ENCODE data around the gene KCNQ1. TPM values are rescaled to one million over a fixed set of nuclear protein-coding genes. Genes with fewer than 3 reads are reported as not detected.

Gene KCNQ1
- total RNA-seq, 1 donor from 2014 or later, result 6.4 TPM

GRCh38 chr11:2530131-2530854 is 85.5 kb downstream of the KCNQ1 start:
- peaks cover 1% of the 10 kb centered on the region for H3K27me3 Mint-ChIP-seq
- no peak for DNase-seq
- no peak overlapping the region for H3K4me3 Mint-ChIP-seq
- intact Hi-C loops (cut with micrococcal nuclease), result loop anchor here (5.0 to 10.0 kb wide), 2 partner anchors 88 to 225 kb away; partner anchors contain the start of genes C11orf21, TRPM5 and TSPAN32
- H3K4me1 Mint-ChIP-seq, result peaks cover 21% of the 10 kb centered on the region
- H3K27ac Mint-ChIP-seq, result no peak overlapping the region
- H3K9me3 Mint-ChIP-seq, result no peaks in the 10 kb centered on the region
- H3K36me3 Mint-ChIP-seq (ENCODE audit: low read depth), result no peaks in the 10 kb centered on the region

GRCh38 chr11:2530855-2531200 is 86.0 kb downstream of the KCNQ1 start:
- Mint-ChIP-seq H3K27ac (no peak overlapping the region), H3K27me3 (peaks cover 1% of the 10 kb centered on the region), H3K4me3 (no peak overlapping the region), H3K9me3 (no peaks in the 10 kb centered on the region), H3K4me1 (peaks cover 21% of the 10 kb centered on the region), H3K36me3 (ENCODE audit: low read depth) (no peaks in the 10 kb centered on the region)
- DNase-seq, result no peak
- intact Hi-C loops (cut with micrococcal nuclease), result loop anchor here (1.0 to 10.0 kb wide), 3 partner anchors 89 to 226 kb away; partner anchors contain the start of genes C11orf21, TRPM5 and TSPAN32

GRCh38 chr11:2531277-2531986 is 86.6 kb downstream of the KCNQ1 start:
- Mint-ChIP-seq H3K36me3 (ENCODE audit: low read depth) (no peaks in the 10 kb centered on the region), H3K4me1 (peaks cover 18% of the 10 kb centered on the region), H3K27ac (no peak overlapping the region), H3K4me3 (no peak overlapping the region), H3K9me3 (no peaks in the 10 kb centered on the region), H3K27me3 (peaks cover 1% of the 10 kb centered on the region)
- DNase-seq, result peak; percentile 90
- intact Hi-C loops (cut with micrococcal nuclease), result loop anchor here (1.0 to 10.0 kb wide), 3 partner anchors 89 to 227 kb away; partner anchors contain the start of genes C11orf21, TRPM5 and TSPAN32

- H3K9me3 Mint-ChIP-seq, result no peaks in the 10 kb centered on the region
- DNase-seq, result no peak
- intact Hi-C loops (cut with micrococcal nuclease), result loop anchor here (1.0 to 10.0 kb wide), 4 partner anchors 90 to 360 kb away; partner anchors contain the start of genes C11orf21, TRPM5 and TSPAN32
- H3K36me3 Mint-ChIP-seq (ENCODE audit: low read depth), result no peaks in the 10 kb centered on the region
- H3K27me3 Mint-ChIP-seq, result peaks cover 1% of the 10 kb centered on the region
- no peak overlapping the region for H3K4me3 Mint-ChIP-seq
- H3K27ac Mint-ChIP-seq, result no peak overlapping the region
- peaks cover 13% of the 10 kb centered on the region for H3K4me1 Mint-ChIP-seq
These were observed 87.3 kb downstream of the KCNQ1 start for GRCh38 chr11:2531987-2532703.

GRCh38 chr11:2532704-2533586 is 88.1 kb downstream of the KCNQ1 start:
- intact Hi-C loops (cut with micrococcal nuclease), result loop anchor here (1.0 to 10.0 kb wide), 5 partner anchors 91 to 558 kb away; partner anchors contain the start of genes C11orf21, TRPM5 and TSPAN32
- peaks cover 1% of the 10 kb centered on the region for H3K27me3 Mint-ChIP-seq
- peak overlapping the region; percentile 75 for H3K27ac Mint-ChIP-seq
- peaks cover 13% of the 10 kb centered on the region for H3K4me1 Mint-ChIP-seq
- H3K36me3 Mint-ChIP-seq (ENCODE audit: low read depth), result no peaks in the 10 kb centered on the region
- H3K4me3 Mint-ChIP-seq, result peak overlapping the region; percentile 77
- peak; percentile 97 for DNase-seq
- H3K9me3 Mint-ChIP-seq, result no peaks in the 10 kb centered on the region

GRCh38 chr11:2533587-2534133 is 88.9 kb downstream of the KCNQ1 start:
- intact Hi-C loops (cut with micrococcal nuclease), result loop anchor here (1.0 to 10.0 kb wide), 4 partner anchors 91 to 558 kb away; partner anchors contain the start of genes C11orf21, TRPM5 and TSPAN32
- H3K4me1 Mint-ChIP-seq, result peaks cover 10% of the 10 kb centered on the region
- H3K9me3 Mint-ChIP-seq, result no peaks in the 10 kb centered on the region
- H3K27me3 Mint-ChIP-seq, result peaks cover 1% of the 10 kb centered on the region
- no peaks in the 10 kb centered on the region for H3K36me3 Mint-ChIP-seq (ENCODE audit: low read depth)
- no peak overlapping the region for H3K4me3 Mint-ChIP-seq
- peak overlapping the region; percentile 37 for H3K27ac Mint-ChIP-seq
- DNase-seq, result no peak

- Mint-ChIP-seq H3K27me3 (peaks cover 1% of the 10 kb centered on the region), H3K4me1 (peaks cover 10% of the 10 kb centered on the region), H3K4me3 (no peak overlapping the region), H3K36me3 (ENCODE audit: low read depth) (no peaks in the 10 kb centered on the region), H3K27ac (no peak overlapping the region), H3K9me3 (no peaks in the 10 kb centered on the region)
- intact Hi-C loops (cut with micrococcal nuclease), result loop anchor here (5.0 to 10.0 kb wide), 2 partner anchors 92 to 230 kb away; partner anchors contain the start of genes C11orf21, TRPM5 and TSPAN32
- no peak for DNase-seq
These were observed 89.5 kb downstream of the KCNQ1 start for GRCh38 chr11:2534134-2534956.

GRCh38 chr11:2534957-2535672 is 90.3 kb downstream of the KCNQ1 start:
- no peak for DNase-seq
- Mint-ChIP-seq H3K4me1 (peaks cover 10% of the 10 kb centered on the region), H3K9me3 (no peaks in the 10 kb centered on the region), H3K27me3 (peaks cover 1% of the 10 kb centered on the region), H3K27ac (no peak overlapping the region), H3K4me3 (no peak overlapping the region), H3K36me3 (ENCODE audit: low read depth) (no peaks in the 10 kb centered on the region)
- intact Hi-C loops (cut with micrococcal nuclease), result loop anchor here (5.0 to 10.0 kb wide), 2 partner anchors 93 to 230 kb away; partner anchors contain the start of genes C11orf21, TRPM5 and TSPAN32

- no peaks in the 10 kb centered on the region for H3K36me3 Mint-ChIP-seq (ENCODE audit: low read depth)
- DNase-seq, result no peak
- intact Hi-C loops (cut with micrococcal nuclease), result loop anchor here (10.0 kb wide), 1 partner anchor 231 kb away; the partner anchor contains the start of genes C11orf21 and TSPAN32
- peaks cover 10% of the 10 kb centered on the region for H3K4me1 Mint-ChIP-seq
- H3K9me3 Mint-ChIP-seq, result no peaks in the 10 kb centered on the region
- peaks cover 1% of the 10 kb centered on the region for H3K27me3 Mint-ChIP-seq
- no peak overlapping the region for H3K4me3 Mint-ChIP-seq
- no peak overlapping the region for H3K27ac Mint-ChIP-seq
These were observed 91.0 kb downstream of the KCNQ1 start for GRCh38 chr11:2535673-2536439.

- Mint-ChIP-seq H3K4me3 (no peak overlapping the region), H3K36me3 (ENCODE audit: low read depth) (no peaks in the 10 kb centered on the region), H3K4me1 (peaks cover 9% of the 10 kb centered on the region), H3K9me3 (no peaks in the 10 kb centered on the region), H3K27ac (no peak overlapping the region), H3K27me3 (peaks cover 1% of the 10 kb centered on the region)
- no peak for DNase-seq
- intact Hi-C loops (cut with micrococcal nuclease), result loop anchor here (10.0 kb wide), 1 partner anchor 232 kb away; the partner anchor contains the start of genes C11orf21 and TSPAN32
These were observed 91.7 kb downstream of the KCNQ1 start for GRCh38 chr11:2536440-2536989.
